Skeletal muscle cell (primary cell): ENCODE results near the gene GNB1L.
"Not testable (repeated sequence)": the region's sequence is repeated elsewhere in the genome, so short reads cannot be mapped to it uniquely, and the experiment has no call there.

ENCODE experiments used
- DNase-seq: peaks from one replicate; pipeline ENCODE4 v3.0.0-alpha.2; 2010; ENCODE audit warnings: low read depth
- H3K4me3 ChIP-seq: 2 replicates; pipeline ENCODE4 v1.5.1; 2011; ENCODE audit warnings: low read depth, mild to moderate bottlenecking, control low read depth, low read length, moderate library complexity

The GNB1L gene

GRCh38 chr22:19831979-19832378 is 22.7 kb downstream of the GNB1L start:
- not testable (repeated sequence) for H3K4me3 ChIP-seq, DNase-seq

GRCh38 chr22:19831016-19831415 is 23.7 kb downstream of the GNB1L start:
- DNase-seq, result no peak
- H3K4me3 ChIP-seq, result no peak overlapping the region

GRCh38 chr22:19828035-19828401 is 26.7 kb downstream of the GNB1L start:
- DNase-seq, result no peak
- H3K4me3 ChIP-seq, result no peak overlapping the region

GRCh38 chr22:19827341-19828034 is 27.2 kb downstream of the GNB1L start:
- H3K4me3 ChIP-seq, result no peak overlapping the region

GRCh38 chr22:19826619-19826950 is 28.1 kb downstream of the GNB1L start:
- no peak overlapping the region for H3K4me3 ChIP-seq
- no peak for DNase-seq

More at GRCh38 chr22:19827341-19828034, 27.2 kb downstream of the GNB1L start:
- DNase-seq, result no peak

- H3K4me3 ChIP-seq, result no peak overlapping the region
- DNase-seq, result no peak
Measured at GRCh38 chr22:19825904-19826618, 28.6 kb downstream of the GNB1L start.

- H3K4me3 ChIP-seq, result no peak overlapping the region
- no peak for DNase-seq
Measured at GRCh38 chr22:19824926-19825339, 29.7 kb downstream of the GNB1L start.

GRCh38 chr22:19824212-19824925 is 30.3 kb downstream of the GNB1L start:
- no peak overlapping the region for H3K4me3 ChIP-seq
- no peak for DNase-seq

- DNase-seq, result no peak
Measured at GRCh38 chr22:19823902-19824211, 30.8 kb downstream of the GNB1L start.

GRCh38 chr22:19823191-19823901 is 31.3 kb downstream of the GNB1L start:
- DNase-seq, result no peak
- no peak overlapping the region for H3K4me3 ChIP-seq

More at GRCh38 chr22:19823902-19824211, 30.8 kb downstream of the GNB1L start:
- no peak overlapping the region for H3K4me3 ChIP-seq

- H3K4me3 ChIP-seq, result no peak overlapping the region
- DNase-seq, result no peak
Measured at GRCh38 chr22:19822301-19823117, 32.2 kb downstream of the GNB1L start.

GRCh38 chr22:19821523-19822300 is 33.0 kb downstream of the GNB1L start:
- H3K4me3 ChIP-seq, result no peak overlapping the region
- DNase-seq, result no peak

- H3K4me3 ChIP-seq, result no peak overlapping the region
- no peak for DNase-seq
Measured at GRCh38 chr22:19820880-19821522, 33.7 kb downstream of the GNB1L start.

- H3K4me3 ChIP-seq, result no peak overlapping the region
- no peak for DNase-seq
Measured at GRCh38 chr22:19819911-19820879, 34.5 kb downstream of the GNB1L start.

GRCh38 chr22:19819208-19819910 is 35.3 kb downstream of the GNB1L start:
- DNase-seq, result no peak
- H3K4me3 ChIP-seq, result no peak overlapping the region
